GM19240 (cell line): ENCODE measurements around the gene OR52K2.
"Not testable (repeated sequence)": the region's sequence is repeated elsewhere in the genome, so short reads cannot be mapped to it uniquely, and the experiment has no call there.

ENCODE experiments used
- DNase-seq: peaks from one replicate; pipeline ENCODE4 v3.0.0; 2011; ENCODE audit warnings: low spot score; ENCODE audit not compliant: insufficient read length

Gene OR52K2

GRCh38 chr11:4480577-4481239 is 31.6 kb downstream of the OR52K2 start:
- DNase-seq, result no peak

GRCh38 chr11:4481240-4481582 is 32.1 kb downstream of the OR52K2 start:
- no peak for DNase-seq

GRCh38 chr11:4482445-4482844 is 33.4 kb downstream of the OR52K2 start, which contains the start of gene OR52K1:
Gene OR52K1 (plus strand): TSS chr11:4482646. CDS start chr11:4488901, 6,255 bp downstream.
- no peak for DNase-seq

- no peak for DNase-seq
Observed at GRCh38 chr11:4484310-4484709, 35.2 kb downstream of the OR52K2 start.

GRCh38 chr11:4491405-4491804 is 42.3 kb downstream of the OR52K2 start:
- not testable (repeated sequence) for DNase-seq

- no peak for DNase-seq
Observed at GRCh38 chr11:4491878-4492606, 42.9 kb downstream of the OR52K2 start.

GRCh38 chr11:4493480-4493818 is 44.4 kb downstream of the OR52K2 start:
- no peak for DNase-seq

- DNase-seq, result no peak
Observed at GRCh38 chr11:4495487-4495886, 46.4 kb downstream of the OR52K2 start.

- DNase-seq, result no peak
Observed at GRCh38 chr11:4495986-4496385, 46.9 kb downstream of the OR52K2 start.

- no peak for DNase-seq
Observed at GRCh38 chr11:4496557-4497248, 47.6 kb downstream of the OR52K2 start.
